Chondrocyte (in vitro differentiated cells): ENCODE measurements around the gene TULP1. TPM values are rescaled to one million over a fixed set of nuclear protein-coding genes. Genes with fewer than 3 reads are reported as not detected.
A peak's percentile ranks its signal among the peaks of the same experiment; 100 is the strongest.

Experiments
- DNase-seq: peaks from one replicate; pipeline ENCODE4 v3.0.0; 2021; ENCODE audit warnings: mixed read lengths, low spot score
- H3K27ac Mint-ChIP-seq: one replicate; pipeline ENCODE4 v1.8.0; 2021; ENCODE audit warnings: mild to moderate bottlenecking, moderate library complexity, mixed read lengths; ENCODE audit not compliant: unreplicated experiment
- H3K27me3 Mint-ChIP-seq: 2 replicates; pipeline ENCODE4 v1.8.0; 2021; ENCODE audit warnings: low read depth, mixed read lengths
- H3K36me3 Mint-ChIP-seq: 2 replicates; pipeline ENCODE4 v1.8.0; 2021; ENCODE audit warnings: low read depth, mixed read lengths
- H3K4me1 Mint-ChIP-seq: 2 replicates; pipeline ENCODE4 v1.8.0; 2021; ENCODE audit warnings: low read depth, mild to moderate bottlenecking, mixed read lengths
- H3K4me3 Mint-ChIP-seq: one replicate; pipeline ENCODE4 v1.8.0; 2021; ENCODE audit warnings: mild to moderate bottlenecking, moderate library complexity, mixed read lengths; ENCODE audit not compliant: unreplicated experiment
- H3K9me3 Mint-ChIP-seq: 2 replicates; pipeline ENCODE4 v1.8.0; 2021; ENCODE audit warnings: low read depth, mixed read lengths
- CTCF ChIP-seq: fragments of 200-600 bp; sonication (generic); IDR thresholded peaks from 2 replicates; pipeline ENCODE4 v1.5.0; 2021; ENCODE audit warnings: antibody characterized with exemption, mild to moderate bottlenecking, moderate library complexity
- total RNA-seq: library from RNA; stranded (reverse); gene quantifications from 3 replicates; pipeline ENCODE4 v1.2.1, GENCODE V29; 2021

TULP1 gene
- total RNA-seq, 1 donor from 2014 or later: not detected

GRCh38 chr6:35505999-35506412 lies 6.7 kb downstream of the TULP1 start:
- H3K36me3 Mint-ChIP-seq: no peaks in the 10 kb centered on the region
- H3K27me3 Mint-ChIP-seq: peaks cover 6% of the 10 kb centered on the region
- peaks cover 8% of the 10 kb centered on the region for H3K4me1 Mint-ChIP-seq
- no peak overlapping the region for H3K27ac Mint-ChIP-seq
- no peaks in the 10 kb centered on the region for H3K9me3 Mint-ChIP-seq
- no peak for TF ChIP-seq CTCF
- DNase-seq: peak; percentile 75
- no peak overlapping the region for H3K4me3 Mint-ChIP-seq

DNA sequence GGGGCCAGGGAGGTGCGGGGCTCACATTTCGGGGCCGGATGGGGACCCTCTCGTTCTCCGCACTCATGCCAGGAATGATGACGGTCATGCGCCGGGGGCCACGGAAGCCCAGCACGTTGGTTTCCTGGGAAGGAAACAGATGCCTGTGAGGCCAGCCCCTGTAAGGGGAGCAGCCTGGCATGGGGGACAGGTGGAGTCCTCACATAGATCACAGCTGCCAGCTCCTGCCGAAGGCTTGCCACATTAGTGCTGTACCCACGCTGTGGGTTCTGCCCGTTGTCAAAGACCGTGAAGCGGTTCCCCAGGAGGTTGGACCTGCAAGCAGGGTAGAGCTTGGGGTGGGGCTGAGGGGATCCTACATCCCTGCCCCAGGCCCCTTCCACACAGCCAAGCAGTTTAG lies 9.2 kb downstream of the TULP1 start:
- Mint-ChIP-seq H3K4me3 (no peak overlapping the region), H3K4me1 (peaks cover 26% of the 10 kb centered on the region), H3K9me3 (no peaks in the 10 kb centered on the region), H3K27me3 (peaks cover 3% of the 10 kb centered on the region), H3K36me3 (no peaks in the 10 kb centered on the region), H3K27ac (no peak overlapping the region)
- no peak for TF ChIP-seq CTCF
- DNase-seq: peak; percentile 79

GRCh38 chr6:35501784-35502183 lies 10.9 kb downstream of the TULP1 start:
- H3K27ac Mint-ChIP-seq: peak overlapping the region; percentile 36

GRCh38 chr6:35500782-35501181 lies 11.9 kb downstream of the TULP1 start:
- Mint-ChIP-seq H3K4me3 (no peak overlapping the region), H3K27me3 (peaks cover 3% of the 10 kb centered on the region), H3K4me1 (peaks cover 28% of the 10 kb centered on the region), H3K9me3 (no peaks in the 10 kb centered on the region), H3K27ac (peak overlapping the region; percentile 18), H3K36me3 (no peaks in the 10 kb centered on the region)
- TF ChIP-seq CTCF: no peak
- DNase-seq: no peak

More at GRCh38 chr6:35501784-35502183, 10.9 kb downstream of the TULP1 start:
- Mint-ChIP-seq H3K4me1 (peaks cover 27% of the 10 kb centered on the region), H3K27me3 (peaks cover 3% of the 10 kb centered on the region), H3K4me3 (no peak overlapping the region), H3K9me3 (no peaks in the 10 kb centered on the region), H3K36me3 (no peaks in the 10 kb centered on the region)
- DNase-seq: no peak
- no peak for TF ChIP-seq CTCF

DNA sequence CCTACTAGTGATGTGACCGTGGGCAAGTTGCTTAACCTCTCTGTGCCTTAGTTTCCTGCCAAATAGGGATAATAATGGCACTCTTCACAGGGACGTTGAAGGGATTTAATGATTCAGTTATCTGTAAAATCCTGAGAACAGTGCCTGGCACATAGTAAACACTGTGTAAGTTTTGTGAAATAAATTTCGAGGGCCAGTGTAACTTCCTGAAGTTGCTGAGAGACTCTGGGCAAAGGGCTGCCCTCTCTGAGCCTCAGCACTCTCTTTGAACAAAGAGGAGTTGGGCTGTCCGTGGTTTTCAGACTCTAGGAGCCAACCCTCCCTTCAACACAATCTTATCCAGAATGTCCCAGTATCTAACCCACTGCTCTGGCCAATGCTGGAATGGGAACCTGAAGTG lies 13.3 kb downstream of the TULP1 start:
- TF ChIP-seq CTCF: no peak
- Mint-ChIP-seq H3K4me1 (peaks cover 41% of the 10 kb centered on the region), H3K4me3 (no peak overlapping the region), H3K9me3 (no peaks in the 10 kb centered on the region), H3K27ac (no peak overlapping the region), H3K27me3 (no peaks in the 10 kb centered on the region), H3K36me3 (no peaks in the 10 kb centered on the region)
- DNase-seq: no peak
